Loucy (cell line): ENCODE results near the gene ZKSCAN1.

Source experiments
- EZH2phosphoT487 ChIP-seq: fragments of 200-600 bp; IDR thresholded peaks from 2 replicates; pipeline ENCODE4 v1.6.1; 2018; ENCODE audit warnings: antibody characterized with exemption, mild to moderate bottlenecking, moderate library complexity, borderline replicate concordance
- TF ChIP-seq, protein P1 (sequence below): fragments of 200-600 bp; sonication (generic); conservative IDR thresholded peaks from 2 replicates; pipeline ENCODE4 v1.5.1; 2014; ENCODE audit warnings: mild to moderate bottlenecking, antibody characterized with exemption, low read length

- TF ChIP-seq, protein P1, sequence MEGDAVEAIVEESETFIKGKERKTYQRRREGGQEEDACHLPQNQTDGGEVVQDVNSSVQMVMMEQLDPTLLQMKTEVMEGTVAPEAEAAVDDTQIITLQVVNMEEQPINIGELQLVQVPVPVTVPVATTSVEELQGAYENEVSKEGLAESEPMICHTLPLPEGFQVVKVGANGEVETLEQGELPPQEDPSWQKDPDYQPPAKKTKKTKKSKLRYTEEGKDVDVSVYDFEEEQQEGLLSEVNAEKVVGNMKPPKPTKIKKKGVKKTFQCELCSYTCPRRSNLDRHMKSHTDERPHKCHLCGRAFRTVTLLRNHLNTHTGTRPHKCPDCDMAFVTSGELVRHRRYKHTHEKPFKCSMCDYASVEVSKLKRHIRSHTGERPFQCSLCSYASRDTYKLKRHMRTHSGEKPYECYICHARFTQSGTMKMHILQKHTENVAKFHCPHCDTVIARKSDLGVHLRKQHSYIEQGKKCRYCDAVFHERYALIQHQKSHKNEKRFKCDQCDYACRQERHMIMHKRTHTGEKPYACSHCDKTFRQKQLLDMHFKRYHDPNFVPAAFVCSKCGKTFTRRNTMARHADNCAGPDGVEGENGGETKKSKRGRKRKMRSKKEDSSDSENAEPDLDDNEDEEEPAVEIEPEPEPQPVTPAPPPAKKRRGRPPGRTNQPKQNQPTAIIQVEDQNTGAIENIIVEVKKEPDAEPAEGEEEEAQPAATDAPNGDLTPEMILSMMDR: no peak
- no peak for TF ChIP-seq EZH2phosphoT487
Observed at GRCh38 chr7:100000239-100000638, 15.2 kb upstream of the ZKSCAN1 start.
